ENCODE results near the gene BMPR1B.

Gene BMPR1B

GRCh38 chr4:95084584-95084983, 326.8 kb downstream of the BMPR1B start:
- H3K4me3 ChIP-seq (ENCODE audit: low read length in 2 of 2), result no peak overlapping the region
- peaks cover 0 to 2% (median 0%) of the 10 kb centered on the region in 3 experiments for H3K27me3 ChIP-seq (ENCODE audit: control insufficient read depth in 3 of 3, insufficient read depth in 3 of 3, low read depth in 1 of 3, low read length in 3 of 3)
- H3K4ac ChIP-seq (ENCODE audit: low read length), result no peak overlapping the region
- no peak overlapping the region for H3K4me2 ChIP-seq (ENCODE audit: insufficient read depth, low read length, poor library complexity, severe bottlenecking)
- no peak overlapping the region for H2BK120ac ChIP-seq (ENCODE audit: low read depth, low read length)
- no peaks in the 10 kb centered on the region for H3K9me3 ChIP-seq (replicated peaks in 1 of 2; ENCODE audit: control insufficient read depth in 2 of 2, insufficient read depth in 1 of 2, low read depth in 1 of 2, low read length in 2 of 2)
- H3K23ac ChIP-seq (ENCODE audit: low read depth, low read length, poor library complexity), result no peak overlapping the region
- H3K18ac ChIP-seq (ENCODE audit: low read length), result no peak overlapping the region
- H3K4me1 ChIP-seq (ENCODE audit: control insufficient read depth in 2 of 2, insufficient read depth in 1 of 2, low read depth in 1 of 2, low read length in 2 of 2), result peaks cover 2 to 4% of the 10 kb centered on the region in 2 donors
- no peak overlapping the region for H2BK5ac ChIP-seq (ENCODE audit: low read length)
- no peak overlapping the region for H4K8ac ChIP-seq (ENCODE audit: low read depth, low read length)
- no peak overlapping the region for H2AK5ac ChIP-seq (ENCODE audit: low read depth, low read length)
- H3K14ac ChIP-seq (ENCODE audit: low read length), result no peak overlapping the region
- no peak for DNase-seq (ENCODE audit: low spot score)
- H3K27ac ChIP-seq (replicated peaks; ENCODE audit: low read length), result no peak overlapping the region
- H3K36me3 ChIP-seq (replicated peaks in 1 of 2; ENCODE audit: control insufficient read depth in 2 of 2, insufficient read depth in 2 of 2, low read length in 2 of 2), result peaks cover 0 to 40% of the 10 kb centered on the region in 2 donors
- WGBS, 2 donors (ENCODE audit: extremely low coverage in 2 of 2, insufficient read length in 2 of 2, insufficient replicate concordance in 1 of 2), result no CpG with 5 or more reads among the region's 3 CpGs
- no peak overlapping the region for H2BK12ac ChIP-seq (ENCODE audit: low read length)
- H4K91ac ChIP-seq (ENCODE audit: low read depth, low read length, poor library complexity), result no peak overlapping the region
- H2AFZ ChIP-seq (ENCODE audit: low read length), result no peak overlapping the region
- no peak overlapping the region for H3K9ac ChIP-seq (ENCODE audit: low read depth, low read length, poor library complexity)
- H3K79me1 ChIP-seq (ENCODE audit: low read depth, low read length), result no peaks in the 10 kb centered on the region
- H2BK15ac ChIP-seq (ENCODE audit: low read length), result no peak overlapping the region

DNA sequence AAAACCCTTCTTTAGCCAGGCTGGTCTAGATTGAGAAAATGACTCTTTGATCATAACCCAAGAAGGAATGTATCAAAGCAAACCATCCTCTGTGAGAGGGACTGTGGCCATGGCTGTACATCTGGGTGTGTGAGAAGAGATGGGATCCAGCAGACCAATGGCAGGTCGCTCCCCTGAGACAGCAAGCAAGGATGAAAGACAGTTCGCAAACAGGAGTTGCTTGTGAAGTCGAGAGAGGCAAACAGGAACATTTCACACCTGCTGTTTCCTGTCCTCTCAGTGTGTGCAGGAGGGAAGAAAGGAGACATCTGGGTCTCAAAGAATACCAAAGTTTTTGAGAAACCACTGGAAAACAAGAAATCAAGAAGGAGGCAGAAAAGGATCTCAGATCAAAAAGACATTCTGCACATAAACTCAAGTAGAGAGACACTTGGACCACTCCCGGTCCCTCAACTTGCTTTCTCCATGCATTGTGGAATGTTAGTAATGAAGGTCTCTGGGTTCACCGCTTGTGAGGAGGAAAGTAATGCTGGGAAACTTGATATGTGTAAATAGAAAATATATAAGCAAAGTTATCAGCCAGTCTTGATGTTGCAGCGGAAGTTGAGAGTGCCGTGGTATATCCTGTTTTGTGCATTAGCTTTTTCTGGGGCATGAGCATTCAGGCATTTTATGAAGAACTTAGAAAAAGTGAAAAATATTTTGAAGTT, 327.5 kb downstream of the BMPR1B start:
- no peak overlapping the region for H2AFZ ChIP-seq (ENCODE audit: low read length)
- peaks cover 0 to 33% of the 10 kb centered on the region in 2 donors for H3K36me3 ChIP-seq (replicated peaks in 1 of 2; ENCODE audit: control insufficient read depth in 2 of 2, insufficient read depth in 2 of 2, low read length in 2 of 2)
- no peak overlapping the region for H2BK15ac ChIP-seq (ENCODE audit: low read length)
- H3K4me1 ChIP-seq (ENCODE audit: control insufficient read depth in 2 of 2, insufficient read depth in 1 of 2, low read depth in 1 of 2, low read length in 2 of 2), result peaks cover 2 to 5% of the 10 kb centered on the region in 2 donors
- no peak overlapping the region for H3K14ac ChIP-seq (ENCODE audit: low read length)
- H2BK120ac ChIP-seq (ENCODE audit: low read depth, low read length), result no peak overlapping the region
- no peak overlapping the region for H3K18ac ChIP-seq (ENCODE audit: low read length)
- H3K4ac ChIP-seq (ENCODE audit: low read length), result no peak overlapping the region
- H3K9ac ChIP-seq (ENCODE audit: low read depth, low read length, poor library complexity), result no peak overlapping the region
- no peak overlapping the region for H4K8ac ChIP-seq (ENCODE audit: low read depth, low read length)
- no peak overlapping the region for H2BK12ac ChIP-seq (ENCODE audit: low read length)
- DNase-seq (ENCODE audit: low spot score), result no peak
- no peak overlapping the region for H3K23ac ChIP-seq (ENCODE audit: low read depth, low read length, poor library complexity)
- no peak overlapping the region for H3K4me3 ChIP-seq (ENCODE audit: low read length in 2 of 2)
- H3K9me3 ChIP-seq (replicated peaks in 1 of 2; ENCODE audit: control insufficient read depth in 2 of 2, insufficient read depth in 1 of 2, low read depth in 1 of 2, low read length in 2 of 2), result no peaks in the 10 kb centered on the region
- no peak overlapping the region for H2BK5ac ChIP-seq (ENCODE audit: low read length)
- H3K27me3 ChIP-seq (ENCODE audit: control insufficient read depth in 3 of 3, insufficient read depth in 3 of 3, low read depth in 1 of 3, low read length in 3 of 3), result peaks cover 0 to 2% (median 0%) of the 10 kb centered on the region in 3 experiments
- H4K91ac ChIP-seq (ENCODE audit: low read depth, low read length, poor library complexity), result no peak overlapping the region
- no CpG with 5 or more reads among the region's 7 CpGs for WGBS, 2 donors (ENCODE audit: extremely low coverage in 2 of 2, insufficient read length in 2 of 2, insufficient replicate concordance in 1 of 2)
- no peak overlapping the region for H3K27ac ChIP-seq (replicated peaks; ENCODE audit: low read length)
- no peak overlapping the region for H3K4me2 ChIP-seq (ENCODE audit: insufficient read depth, low read length, poor library complexity, severe bottlenecking)
- H3K79me1 ChIP-seq (ENCODE audit: low read depth, low read length), result no peaks in the 10 kb centered on the region
- no peak overlapping the region for H2AK5ac ChIP-seq (ENCODE audit: low read depth, low read length)

GRCh38 chr4:95086551-95086950, 328.8 kb downstream of the BMPR1B start:
- Histone ChIP-seq H2BK12ac (ENCODE audit: low read length) (no peak overlapping the region), H3K36me3 (replicated peaks in 1 of 2; ENCODE audit: control insufficient read depth in 2 of 2, insufficient read depth in 2 of 2, low read length in 2 of 2) (peaks cover 0 to 21% of the 10 kb centered on the region in 2 donors), H2BK15ac (ENCODE audit: low read length) (no peak overlapping the region), H3K18ac (ENCODE audit: low read length) (no peak overlapping the region), H3K9ac (ENCODE audit: low read depth, low read length, poor library complexity) (no peak overlapping the region), H3K23ac (ENCODE audit: low read depth, low read length, poor library complexity) (no peak overlapping the region), H4K8ac (ENCODE audit: low read depth, low read length) (no peak overlapping the region), H3K27ac (replicated peaks; ENCODE audit: low read length) (no peak overlapping the region), H3K9me3 (replicated peaks in 1 of 2; ENCODE audit: control insufficient read depth in 2 of 2, insufficient read depth in 1 of 2, low read depth in 1 of 2, low read length in 2 of 2) (no peaks in the 10 kb centered on the region), H3K79me1 (ENCODE audit: low read depth, low read length) (no peaks in the 10 kb centered on the region), H2AK5ac (ENCODE audit: low read depth, low read length) (no peak overlapping the region), H3K4me3 (ENCODE audit: low read length in 2 of 2) (no peak overlapping the region), H2BK5ac (ENCODE audit: low read length) (no peak overlapping the region), H3K4ac (ENCODE audit: low read length) (no peak overlapping the region), H3K14ac (ENCODE audit: low read length) (no peak overlapping the region), H2BK120ac (ENCODE audit: low read depth, low read length) (no peak overlapping the region), H4K91ac (ENCODE audit: low read depth, low read length, poor library complexity) (no peak overlapping the region), H3K4me2 (ENCODE audit: insufficient read depth, low read length, poor library complexity, severe bottlenecking) (no peak overlapping the region), H2AFZ (ENCODE audit: low read length) (no peak overlapping the region), H3K4me1 (ENCODE audit: control insufficient read depth in 2 of 2, insufficient read depth in 1 of 2, low read depth in 1 of 2, low read length in 2 of 2) (peaks cover 2 to 13% of the 10 kb centered on the region in 2 donors), H3K27me3 (ENCODE audit: control insufficient read depth in 3 of 3, insufficient read depth in 3 of 3, low read depth in 1 of 3, low read length in 3 of 3) (peaks cover 0 to 2% (median 0%) of the 10 kb centered on the region in 3 experiments)
- DNase-seq (ENCODE audit: low spot score), result no peak
- WGBS, 2 donors (ENCODE audit: extremely low coverage in 2 of 2, insufficient read length in 2 of 2, insufficient replicate concordance in 1 of 2), result no CpG with 5 or more reads among the region's 1 CpG

GRCh38 chr4:95087657-95088455, 330.1 kb downstream of the BMPR1B start:
- H2BK120ac ChIP-seq (ENCODE audit: low read depth, low read length), result no peak overlapping the region
- H3K4me3 ChIP-seq (ENCODE audit: low read length in 2 of 2), result no peak overlapping the region
- no CpG with 5 or more reads among the region's 2 CpGs for WGBS, 2 donors (ENCODE audit: extremely low coverage in 2 of 2, insufficient read length in 2 of 2, insufficient replicate concordance in 1 of 2)
- H3K4ac ChIP-seq (ENCODE audit: low read length), result no peak overlapping the region
- H3K27ac ChIP-seq (replicated peaks; ENCODE audit: low read length), result no peak overlapping the region
- H4K8ac ChIP-seq (ENCODE audit: low read depth, low read length), result no peak overlapping the region
- no peak overlapping the region for H2BK15ac ChIP-seq (ENCODE audit: low read length)
- H3K36me3 ChIP-seq (replicated peaks in 1 of 2; ENCODE audit: control insufficient read depth in 2 of 2, insufficient read depth in 2 of 2, low read length in 2 of 2), result peaks cover 0 to 14% of the 10 kb centered on the region in 2 donors
- no peak overlapping the region for H2AFZ ChIP-seq (ENCODE audit: low read length)
- no peak for DNase-seq (ENCODE audit: low spot score)
- no peak overlapping the region for H3K4me2 ChIP-seq (ENCODE audit: insufficient read depth, low read length, poor library complexity, severe bottlenecking)
- H2AK5ac ChIP-seq (ENCODE audit: low read depth, low read length), result no peak overlapping the region
- no peak overlapping the region for H2BK12ac ChIP-seq (ENCODE audit: low read length)
- H3K9me3 ChIP-seq (replicated peaks in 1 of 2; ENCODE audit: control insufficient read depth in 2 of 2, insufficient read depth in 1 of 2, low read depth in 1 of 2, low read length in 2 of 2), result no peaks in the 10 kb centered on the region
- H3K4me1 ChIP-seq (ENCODE audit: control insufficient read depth in 2 of 2, insufficient read depth in 1 of 2, low read depth in 1 of 2, low read length in 2 of 2), result peaks cover 2 to 22% of the 10 kb centered on the region in 2 donors
- no peaks in the 10 kb centered on the region for H3K79me1 ChIP-seq (ENCODE audit: low read depth, low read length)
- H3K9ac ChIP-seq (ENCODE audit: low read depth, low read length, poor library complexity), result no peak overlapping the region
- no peak overlapping the region for H4K91ac ChIP-seq (ENCODE audit: low read depth, low read length, poor library complexity)
- H3K14ac ChIP-seq (ENCODE audit: low read length), result no peak overlapping the region
- H3K27me3 ChIP-seq (ENCODE audit: control insufficient read depth in 3 of 3, insufficient read depth in 3 of 3, low read depth in 1 of 3, low read length in 3 of 3), result peaks cover 0 to 2% (median 0%) of the 10 kb centered on the region in 3 experiments
- H3K23ac ChIP-seq (ENCODE audit: low read depth, low read length, poor library complexity), result no peak overlapping the region
- no peak overlapping the region for H2BK5ac ChIP-seq (ENCODE audit: low read length)
- H3K18ac ChIP-seq (ENCODE audit: low read length), result no peak overlapping the region
